Spleen (tissue), 7 donors: ENCODE results near the gene FBN2.

ENCODE experiments used
- POLR2AphosphoS5 ChIP-seq, 3 donors: sonication (generic); formaldehyde crosslinking; IDR thresholded peaks; one replicate each; pipeline ENCODE4 v1.5.1; 2017; ENCODE audit warnings: antibody characterized with exemption in 3 of 3
- TF ChIP-seq, protein P1 (sequence below), 11 experiments: fragments of 200-600 bp in 7 of 11; fragments of 450-650 bp in 4 of 11; sonication (generic) in 4 of 11; IDR thresholded peaks in 8 of 11; conservative IDR thresholded peaks in 3 of 11; 1 replicate in 7 of 11; 2 replicates in 4 of 11; pipeline versions ENCODE4 v1.4.0 to v1.8.0; 2016 to 2021; ENCODE audit warnings: antibody characterized with exemption in 11 of 11, inconsistent platforms in 4 of 11, mild to moderate bottlenecking in 1 of 11
- donor health status: DM: no; HTN: no; CAD: no; lungs with moderate emphysema.
- donor health status: DM: no; HTN: no; CAD: no.
- donor health status: DM: no; HTN: no; CAD: no.

DNA sequence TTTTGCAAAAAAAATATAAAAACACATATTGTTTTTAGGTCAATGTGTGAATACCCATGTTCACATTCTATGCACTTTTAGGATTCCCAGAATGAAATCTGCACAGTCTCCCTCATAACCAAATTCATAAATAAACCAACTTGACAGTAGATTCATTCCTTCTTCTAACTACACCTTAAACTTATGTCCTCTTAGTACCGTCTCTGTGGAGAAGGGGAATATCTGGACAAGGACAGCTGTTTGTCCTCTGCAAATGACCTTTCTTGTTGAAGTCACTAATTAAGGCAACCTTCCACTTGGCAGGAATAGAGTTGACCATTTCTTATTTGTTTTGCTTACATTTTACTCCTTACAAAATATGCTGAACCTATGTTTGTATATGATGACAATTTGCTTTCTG lies 71.1 kb downstream of the FBN2 start:
- TF ChIP-seq, protein P1, sequence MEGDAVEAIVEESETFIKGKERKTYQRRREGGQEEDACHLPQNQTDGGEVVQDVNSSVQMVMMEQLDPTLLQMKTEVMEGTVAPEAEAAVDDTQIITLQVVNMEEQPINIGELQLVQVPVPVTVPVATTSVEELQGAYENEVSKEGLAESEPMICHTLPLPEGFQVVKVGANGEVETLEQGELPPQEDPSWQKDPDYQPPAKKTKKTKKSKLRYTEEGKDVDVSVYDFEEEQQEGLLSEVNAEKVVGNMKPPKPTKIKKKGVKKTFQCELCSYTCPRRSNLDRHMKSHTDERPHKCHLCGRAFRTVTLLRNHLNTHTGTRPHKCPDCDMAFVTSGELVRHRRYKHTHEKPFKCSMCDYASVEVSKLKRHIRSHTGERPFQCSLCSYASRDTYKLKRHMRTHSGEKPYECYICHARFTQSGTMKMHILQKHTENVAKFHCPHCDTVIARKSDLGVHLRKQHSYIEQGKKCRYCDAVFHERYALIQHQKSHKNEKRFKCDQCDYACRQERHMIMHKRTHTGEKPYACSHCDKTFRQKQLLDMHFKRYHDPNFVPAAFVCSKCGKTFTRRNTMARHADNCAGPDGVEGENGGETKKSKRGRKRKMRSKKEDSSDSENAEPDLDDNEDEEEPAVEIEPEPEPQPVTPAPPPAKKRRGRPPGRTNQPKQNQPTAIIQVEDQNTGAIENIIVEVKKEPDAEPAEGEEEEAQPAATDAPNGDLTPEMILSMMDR (IDR thresholded peaks at IDR 0.05 in 8 of 11, conservative IDR thresholded peaks at IDR 0.05 in 3 of 11) = no peak
- no peak for TF ChIP-seq POLR2AphosphoS5 (IDR thresholded peaks at IDR 0.05)
